A549 (cell line): Measurements from ENCODE around the gene INSM1. TPM values are rescaled to one million over a fixed set of nuclear protein-coding genes. Genes with fewer than 3 reads are reported as not detected.

Experiments used
- ATAC-seq, 2 experiments: fragments of 200-7000 bp in 1 of 2; fragments of >200 bp in 1 of 2; cut with Nextera tagmentation in 1 of 2; cut with Tn5 transposase in 1 of 2; 3 replicates each; pipeline versions ENCODE4 v1.8.0 to v1.9.1; 2018 to 2020; ENCODE audit warnings: mild to moderate bottlenecking in 1 of 2, moderate library complexity in 1 of 2
- CTCF ChIA-PET: fragments of 300-600 bp; sonication (Branson Sonifier 250); formaldehyde crosslinking; extraction: SDS; loops from one replicate; lab custom pipeline; 2021; ENCODE audit warnings: antibody characterized with exemption, inconsistent platforms; lab: Yijun Ruan, JAX
- POLR2A ChIA-PET: fragments of 350-600 bp; formaldehyde crosslinking; extraction: SDS; loops from one replicate; lab custom pipeline; 2021; ENCODE audit warnings: antibody characterized with exemption, inconsistent platforms; lab: Yijun Ruan, JAX
- DNase-seq, 2 experiments: peaks; one replicate each; pipeline versions ENCODE4 v3.0.0 to v3.0.0-alpha.2; 2011 to 2016; ENCODE audit warnings: low read depth in 1 of 2, low spot score in 1 of 2
- FAIRE-seq: peaks from 2 replicates; lab custom pipeline; 2011; peaks lifted over from hg19 to GRCh38; lab: Jason Lieb, UNC
- H3K27ac ChIP-seq, 2 experiments: fragments of >200 bp; sonication (Bioruptor Twin); formaldehyde crosslinking; 3 replicates each; pipeline ENCODE4 v1.5.1; 2016 to 2017
- H3K4me1 ChIP-seq: fragments of >200 bp; sonication (Bioruptor Twin); formaldehyde crosslinking; 3 replicates; pipeline ENCODE4 v1.6.1; 2016
- H3K4me2 ChIP-seq: fragments of >200 bp; sonication (Bioruptor Twin); formaldehyde crosslinking; 3 replicates; pipeline ENCODE4 v1.6.1; 2016
- H3K4me3 ChIP-seq: fragments of >200 bp; sonication (Bioruptor Twin); formaldehyde crosslinking; 3 replicates; pipeline ENCODE4 v1.5.1; 2016
- H3K9me3 ChIP-seq: fragments of >200 bp; sonication (Bioruptor Twin); formaldehyde crosslinking; 3 replicates; pipeline ENCODE4 v1.6.1; 2016
- BHLHE40 ChIP-seq: IDR thresholded peaks from 2 replicates; pipeline ENCODE4 v1.6.1; 2012; ENCODE audit warnings: low read depth, low read length, inconsistent platforms
- CEBPB ChIP-seq, 2 experiments: fragments of >200 bp in 1 of 2; sonication (Bioruptor Twin) in 1 of 2; formaldehyde crosslinking in 1 of 2; IDR thresholded peaks; 2 replicates each; pipeline ENCODE4 v1.6.1; 2012 to 2016
- CHD4 ChIP-seq: fragments of 200-600 bp; sonication (generic); IDR thresholded peaks from 2 replicates; pipeline ENCODE4 v1.6.1; 2016; ENCODE audit warnings: antibody characterized with exemption, mild to moderate bottlenecking, borderline replicate concordance
- ESRRA ChIP-seq: fragments of 150-350 bp; IDR thresholded peaks from 2 replicates; pipeline ENCODE4 v1.6.1; 2014; ENCODE audit warnings: mild to moderate bottlenecking, low read length, borderline replicate concordance
- FOSB ChIP-seq: fragments of 250-450 bp; sonication (Bioruptor Pico); IDR thresholded peaks from 2 replicates; pipeline ENCODE4 v1.5.0; 2020; ENCODE audit warnings: mild to moderate bottlenecking, moderate library complexity
- HES2 ChIP-seq: fragments of >200 bp; sonication (Bioruptor Twin); formaldehyde crosslinking; IDR thresholded peaks from 2 replicates; pipeline ENCODE4 v1.6.1; 2016
- HOXB13 ChIP-seq: fragments of 250-450 bp; sonication (Bioruptor Pico); IDR thresholded peaks from 2 replicates; pipeline ENCODE4 v1.5.0; 2020; ENCODE audit warnings: low read depth, mild to moderate bottlenecking, moderate library complexity
- HOXB5 ChIP-seq: fragments of 250-450 bp; sonication (Bioruptor Pico); IDR thresholded peaks from 2 replicates; pipeline ENCODE4 v1.5.0; 2020; ENCODE audit warnings: mild to moderate bottlenecking, moderate library complexity
- JUN ChIP-seq, 2 experiments: fragments of >200 bp; sonication (Bioruptor Twin); formaldehyde crosslinking; IDR thresholded peaks; 2 replicates in 1 of 2; 3 replicates in 1 of 2; pipeline ENCODE4 v1.6.1; 2016 to 2017
- JUNB ChIP-seq: fragments of >200 bp; sonication (Bioruptor Twin); formaldehyde crosslinking; IDR thresholded peaks from 2 replicates; pipeline ENCODE4 v1.6.1; 2016
- KDM1A ChIP-seq: fragments of 200-600 bp; sonication (generic); IDR thresholded peaks from 2 replicates; pipeline ENCODE4 v1.6.1; 2016; ENCODE audit warnings: low read depth, mild to moderate bottlenecking
- MAFK ChIP-seq: fragments of 450-650 bp; IDR thresholded peaks from 2 replicates; pipeline ENCODE4 v1.6.1; 2014; ENCODE audit not compliant: partially characterized antibody
- NFE2L2 ChIP-seq: fragments of 150-350 bp; conservative IDR thresholded peaks from 2 replicates; pipeline ENCODE4 v1.6.1; 2014; ENCODE audit warnings: low read length
- NPAS2 ChIP-seq: fragments of 250-450 bp; sonication (Bioruptor Pico); IDR thresholded peaks from 2 replicates; pipeline ENCODE4 v1.8.0; 2022; ENCODE audit warnings: mild to moderate bottlenecking, moderate library complexity, borderline replicate concordance
- PHF8 ChIP-seq: fragments of 200-600 bp; sonication (generic); IDR thresholded peaks from 2 replicates; pipeline ENCODE4 v1.6.1; 2016; ENCODE audit warnings: low read depth, mild to moderate bottlenecking, antibody characterized with exemption, moderate library complexity, borderline replicate concordance
- POLR2A ChIP-seq: IDR thresholded peaks from 2 replicates; pipeline ENCODE4 v1.6.1; 2012; ENCODE audit warnings: mild to moderate bottlenecking, low read length
- POLR2AphosphoS2 ChIP-seq: conservative IDR thresholded peaks from 2 replicates; pipeline ENCODE4 v1.6.1; 2012; ENCODE audit warnings: low read length, improper control_type of control experiment, inconsistent platforms
- RCOR1 ChIP-seq: fragments of 150-350 bp; IDR thresholded peaks from 2 replicates; pipeline ENCODE4 v1.6.1; 2014; ENCODE audit warnings: antibody characterized with exemption, low read length, low read depth
- REST ChIP-seq: fragments of 200-600 bp; sonication (generic); IDR thresholded peaks from 2 replicates; pipeline ENCODE4 v1.6.1; 2016; ENCODE audit warnings: antibody characterized with exemption, mild to moderate bottlenecking, moderate library complexity
- RFX5 ChIP-seq: fragments of 450-650 bp; IDR thresholded peaks from 2 replicates; pipeline ENCODE4 v1.7.1; 2014; ENCODE audit warnings: antibody characterized with exemption, mild to moderate bottlenecking, moderate library complexity
- RNF2 ChIP-seq: fragments of 200-600 bp; sonication (generic); IDR thresholded peaks from 2 replicates; pipeline ENCODE4 v1.6.1; 2016; ENCODE audit warnings: low read depth, mild to moderate bottlenecking, antibody characterized with exemption, moderate library complexity, borderline replicate concordance
- SMC3 ChIP-seq: fragments of >200 bp; sonication (Bioruptor Twin); formaldehyde crosslinking; IDR thresholded peaks from 3 replicates; pipeline ENCODE4 v1.6.1; 2018; ENCODE audit warnings: inconsistent platforms
- TP53 ChIP-seq: fragments of 250-450 bp; sonication (Bioruptor Pico); IDR thresholded peaks from 2 replicates; pipeline ENCODE4 v1.5.0; 2021; ENCODE audit warnings: mild to moderate bottlenecking, moderate library complexity
- USF2 ChIP-seq: fragments of 450-650 bp; IDR thresholded peaks from 2 replicates; pipeline ENCODE4 v1.6.1; 2014; ENCODE audit warnings: antibody characterized with exemption
- ZC3H11A ChIP-seq: fragments of 450-650 bp; IDR thresholded peaks from 2 replicates; pipeline ENCODE4 v1.6.1; 2014; ENCODE audit warnings: antibody characterized with exemption, mild to moderate bottlenecking
- ZFP36 ChIP-seq: fragments of 450-650 bp; IDR thresholded peaks from 2 replicates; pipeline ENCODE4 v1.6.1; 2014; ENCODE audit warnings: borderline replicate concordance; ENCODE audit not compliant: partially characterized antibody
- ZSCAN20 ChIP-seq: fragments of 250-450 bp; sonication (Bioruptor Pico); IDR thresholded peaks from 2 replicates; pipeline ENCODE4 v1.8.0; 2022; ENCODE audit warnings: mild to moderate bottlenecking, moderate library complexity
- WGBS: methylation state at CpG from one replicate; pipeline ENCODE4 v1.1.6; 2017; ENCODE audit errors: missing lambda C conversion rate; 5-methylcytosine and 5-hydroxymethylcytosine counted together
- polyA plus RNA-seq, 4 experiments: library from polyadenylated mRNA; depleted of rRNA in 3 of 4; stranded (reverse); fragments of >200 nt; fragmentation: RNase III in 1 of 4; extraction: RNeasy Plus Mini Kit Qiagen cat#74134 plus additional on column Dnase treatment in 1 of 4; gene quantifications; 2 replicates in 3 of 4; 3 replicates in 1 of 4; pipeline ENCODE4 v1.2.3, GENCODE V29; 2011 to 2017

Gene INSM1
- polyA plus RNA-seq, 2 of the 4 experiments (the other 2 are of a cell fraction), result not detected

- no peaks in the 10 kb centered on the region for H3K4me1 ChIP-seq
- no peak overlapping the region for H3K4me2 ChIP-seq
- TF ChIP-seq POLR2AphosphoS2 (no peak), ZC3H11A (no peak), RNF2 (no peak), PHF8 (no peak), JUNB (no peak), KDM1A (no peak), RFX5 (no peak)
- H3K27ac ChIP-seq, result no peak overlapping the region
- no peak for DNase-seq
- no peak overlapping the region for H3K4me3 ChIP-seq
- CTCF ChIA-PET, result interaction anchor here (0.8 kb wide), 1 partner anchor 11 kb away, joined by 3 read pairs; no protein-coding TSS in a partner anchor
- FAIRE-seq, result no peak
- no peaks in the 10 kb centered on the region for H3K9me3 ChIP-seq
- no peak for ATAC-seq
- POLR2A ChIA-PET, result no interaction called here
- WGBS, result 87% methylated on average over 7 of the region's 7 CpGs
These were observed 30.2 kb downstream of the INSM1 start for GRCh38 chr20:20398123-20398522.

GRCh38 chr20:20399531-20400500 is 31.9 kb downstream of the INSM1 start:
- Histone ChIP-seq H3K9me3 (no peaks in the 10 kb centered on the region), H3K4me2 (no peak overlapping the region), H3K4me1 (no peaks in the 10 kb centered on the region), H3K4me3 (no peak overlapping the region), H3K27ac (no peak overlapping the region)
- ATAC-seq (no peak), FAIRE-seq (no peak), DNase-seq (no peak)
- CTCF ChIA-PET, result no interaction called here
- 80% methylated on average over 13 of the region's 13 CpGs for WGBS
- POLR2A ChIA-PET, result no interaction called here
- TF ChIP-seq NFE2L2, result no peak
- no peak for TF ChIP-seq TP53 (CRISPR knock-in tag)
- no peak for TF ChIP-seq HOXB5 (CRISPR knock-in tag)
- no peak for TF ChIP-seq BHLHE40
- TF ChIP-seq JUN (IDR thresholded peaks at IDR 0.05), result no peak
- no peak for TF ChIP-seq CHD4
- TF ChIP-seq USF2, result no peak
- no peak for TF ChIP-seq ESRRA
- no peak for TF ChIP-seq JUNB
- no peak for TF ChIP-seq ZSCAN20 (CRISPR knock-in tag)

GRCh38 chr20:20401991-20402390 is 34.1 kb downstream of the INSM1 start:
- FAIRE-seq, result no peak
- DNase-seq, result no peak
- no peaks in the 10 kb centered on the region for H3K4me1 ChIP-seq
- no peaks in the 10 kb centered on the region for H3K9me3 ChIP-seq
- H3K4me3 ChIP-seq, result no peak overlapping the region
- TF ChIP-seq POLR2A (no peak), CEBPB (IDR thresholded peaks at IDR 0.05) (no peak), HOXB13 (CRISPR knock-in tag) (no peak), FOSB (no peak), MAFK (no peak), USF2 (no peak), NFE2L2 (no peak), REST (no peak), NPAS2 (CRISPR knock-in tag) (no peak), PHF8 (no peak), HES2 (no peak), RCOR1 (no peak), HOXB5 (CRISPR knock-in tag) (no peak), SMC3 (no peak), ZFP36 (no peak)
- ChIA-PET CTCF (interaction anchor here (1.0 to 1.4 kb wide), 2 partner anchors 12 to 159 kb away, joined by 3 to 4 read pairs; no protein-coding TSS in a partner anchor), POLR2A (no interaction called here)
- no peak for ATAC-seq
- WGBS, result 58% methylated on average over 3 of the region's 3 CpGs
- H3K27ac ChIP-seq, result no peak overlapping the region
- H3K4me2 ChIP-seq, result no peak overlapping the region
